SK-N-SH treated with all-trans-retinoic acid at 6 μM for 48 hours (cell line): Measurements from ENCODE around the gene MTUS2.

Experiments used
- BACH2 ChIP-seq: fragments of 250-450 bp; sonication (Bioruptor Pico); IDR thresholded peaks from 2 replicates; pipeline ENCODE4 v1.9.0; 2021; ENCODE audit warnings: mild to moderate bottlenecking, borderline replicate concordance
- CSDC2 ChIP-seq: fragments of 250-450 bp; sonication (Bioruptor Pico); IDR thresholded peaks from 2 replicates; pipeline ENCODE4 v1.5.0; 2020; ENCODE audit warnings: mild to moderate bottlenecking, moderate library complexity
- TCF4 ChIP-seq: fragments of 250-450 bp; sonication (Bioruptor Pico); IDR thresholded peaks from 2 replicates; pipeline ENCODE4 v1.8.0; 2021; ENCODE audit warnings: mild to moderate bottlenecking, moderate library complexity, borderline replicate concordance
- ZFP3 ChIP-seq: fragments of 250-450 bp; sonication (Bioruptor Pico); IDR thresholded peaks from 2 replicates; pipeline ENCODE4 v1.5.0; 2020; ENCODE audit warnings: mild to moderate bottlenecking, moderate library complexity
- ZFP30 ChIP-seq: fragments of 450-650 bp; formaldehyde crosslinking; IDR thresholded peaks from 2 replicates; pipeline ENCODE4 v1.5.0; 2022; ENCODE audit warnings: mild to moderate bottlenecking, moderate library complexity
- TF ChIP-seq, protein P1 (sequence below): fragments of 250-450 bp; sonication (Bioruptor Pico); IDR thresholded peaks from 2 replicates; pipeline ENCODE4 v1.8.0; 2020; ENCODE audit warnings: mild to moderate bottlenecking, moderate library complexity, borderline replicate concordance

DNA sequence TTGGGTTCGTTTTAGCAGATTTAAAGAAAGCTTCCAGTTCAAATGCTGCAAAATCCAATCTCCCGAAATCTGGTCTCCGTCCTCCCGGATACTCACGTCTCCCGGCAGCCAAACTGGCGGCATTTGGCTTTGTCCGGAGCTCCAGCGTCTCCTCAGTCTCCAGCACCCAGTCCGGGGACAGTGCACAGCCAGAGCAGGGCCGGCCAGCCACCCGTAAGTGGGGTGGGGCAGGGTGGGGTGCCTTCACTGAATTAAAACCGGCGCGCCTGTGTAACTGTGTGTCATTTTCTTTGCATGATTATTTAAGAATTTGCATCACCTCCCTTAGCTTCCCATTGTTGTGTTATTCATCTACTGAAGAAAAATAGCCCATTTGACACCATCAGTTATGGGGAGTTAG lies 280.6 kb downstream of the MTUS2 start:
- TF ChIP-seq, protein P1, sequence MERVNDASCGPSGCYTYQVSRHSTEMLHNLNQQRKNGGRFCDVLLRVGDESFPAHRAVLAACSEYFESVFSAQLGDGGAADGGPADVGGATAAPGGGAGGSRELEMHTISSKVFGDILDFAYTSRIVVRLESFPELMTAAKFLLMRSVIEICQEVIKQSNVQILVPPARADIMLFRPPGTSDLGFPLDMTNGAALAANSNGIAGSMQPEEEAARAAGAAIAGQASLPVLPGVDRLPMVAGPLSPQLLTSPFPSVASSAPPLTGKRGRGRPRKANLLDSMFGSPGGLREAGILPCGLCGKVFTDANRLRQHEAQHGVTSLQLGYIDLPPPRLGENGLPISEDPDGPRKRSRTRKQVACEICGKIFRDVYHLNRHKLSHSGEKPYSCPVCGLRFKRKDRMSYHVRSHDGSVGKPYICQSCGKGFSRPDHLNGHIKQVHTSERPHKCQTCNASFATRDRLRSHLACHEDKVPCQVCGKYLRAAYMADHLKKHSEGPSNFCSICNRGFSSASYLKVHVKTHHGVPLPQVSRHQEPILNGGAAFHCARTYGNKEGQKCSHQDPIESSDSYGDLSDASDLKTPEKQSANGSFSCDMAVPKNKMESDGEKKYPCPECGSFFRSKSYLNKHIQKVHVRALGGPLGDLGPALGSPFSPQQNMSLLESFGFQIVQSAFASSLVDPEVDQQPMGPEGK (CRISPR knock-in tag), result no peak
- TF ChIP-seq TCF4 (CRISPR knock-in tag), result no peak
- TF ChIP-seq CSDC2 (CRISPR knock-in tag), result no peak
- no peak for TF ChIP-seq ZFP30 (CRISPR knock-in tag)
- TF ChIP-seq BACH2, result no peak
- TF ChIP-seq ZFP3, result no peak
